Adipocyte (in vitro differentiated cells): ENCODE measurements around the gene STX11.

ENCODE experiments used
- DNase-seq: peaks from one replicate; pipeline ENCODE4 v3.0.0-alpha.2; 2015; ENCODE audit warnings: low read depth
- H3K27me3 ChIP-seq: replicated peaks from 2 replicates; pipeline ENCODE4 v1.7.0; 2013; ENCODE audit warnings: mild to moderate bottlenecking, low read length, moderate library complexity; ENCODE audit not compliant: control insufficient read depth, insufficient read depth
- H3K36me3 ChIP-seq: 2 replicates; pipeline ENCODE4 v1.7.0; 2013; ENCODE audit warnings: low read length, mild to moderate bottlenecking, moderate library complexity; ENCODE audit not compliant: control insufficient read depth, insufficient read depth, severe bottlenecking
- H3K4me1 ChIP-seq: 2 replicates; pipeline ENCODE4 v1.7.0; 2013; ENCODE audit warnings: mild to moderate bottlenecking, low read length, moderate library complexity; ENCODE audit not compliant: control insufficient read depth, insufficient read depth
- H3K4me3 ChIP-seq: 2 replicates; pipeline ENCODE4 v1.7.0; 2013; ENCODE audit warnings: mild to moderate bottlenecking, low read length, moderate library complexity
- H3K9ac ChIP-seq: 2 replicates; pipeline ENCODE4 v1.7.0; 2013; ENCODE audit warnings: mild to moderate bottlenecking, low read length, moderate library complexity
- H3K9me3 ChIP-seq: 2 replicates; pipeline ENCODE4 v1.7.0; 2013; ENCODE audit warnings: mild to moderate bottlenecking, low read length, moderate library complexity; ENCODE audit not compliant: control insufficient read depth

Gene STX11

DNA sequence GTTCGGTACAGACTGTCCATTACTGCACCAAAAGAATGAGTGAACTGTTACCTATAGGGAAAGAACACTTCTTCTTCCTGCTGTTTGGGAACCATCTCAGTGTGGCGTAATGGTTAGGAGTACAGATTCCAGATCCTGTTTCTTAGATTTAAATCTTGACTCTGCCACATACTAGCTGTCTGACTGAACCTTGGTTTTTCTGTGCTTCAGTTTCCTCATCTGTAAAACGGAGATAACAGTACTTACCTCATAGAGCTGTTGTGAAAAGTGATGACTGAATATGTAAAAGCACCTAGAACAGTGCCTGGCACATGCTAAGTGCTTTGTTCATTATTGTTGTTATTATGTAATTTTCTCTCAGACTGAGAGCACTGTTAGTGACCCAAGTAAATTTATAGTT is 39.8 kb downstream of the STX11 start:
- DNase-seq: peak; percentile 7
- H3K27me3 ChIP-seq: no peaks in the 10 kb centered on the region
- H3K4me1 ChIP-seq: peaks cover 8% of the 10 kb centered on the region
- H3K9ac ChIP-seq: no peak overlapping the region
- H3K36me3 ChIP-seq: no peaks in the 10 kb centered on the region
- H3K9me3 ChIP-seq: no peaks in the 10 kb centered on the region
- no peak overlapping the region for H3K4me3 ChIP-seq

DNA sequence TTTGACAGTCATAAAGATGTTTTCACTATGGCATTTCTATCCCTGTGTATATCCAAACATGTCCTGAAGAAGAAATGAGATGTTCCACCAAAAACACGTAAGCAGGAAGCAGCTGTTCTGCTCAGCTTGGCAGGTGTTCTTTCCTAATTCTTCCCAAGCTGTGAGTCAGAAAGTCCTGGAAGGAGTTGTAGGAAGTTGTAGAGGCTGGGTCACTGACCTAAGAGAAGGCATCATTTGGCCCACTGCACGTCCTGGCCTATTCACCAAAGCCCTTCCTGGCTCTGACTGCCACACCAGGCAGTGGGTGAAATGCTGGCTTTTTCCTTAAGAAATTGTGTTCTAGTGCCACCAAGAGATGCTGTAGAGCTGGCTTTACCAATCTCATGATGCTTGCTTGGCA is 40.3 kb downstream of the STX11 start:
- DNase-seq: no peak
- Histone ChIP-seq H3K27me3 (no peaks in the 10 kb centered on the region), H3K9ac (no peak overlapping the region), H3K4me1 (peaks cover 8% of the 10 kb centered on the region), H3K4me3 (no peak overlapping the region), H3K9me3 (no peaks in the 10 kb centered on the region), H3K36me3 (no peaks in the 10 kb centered on the region)

DNA sequence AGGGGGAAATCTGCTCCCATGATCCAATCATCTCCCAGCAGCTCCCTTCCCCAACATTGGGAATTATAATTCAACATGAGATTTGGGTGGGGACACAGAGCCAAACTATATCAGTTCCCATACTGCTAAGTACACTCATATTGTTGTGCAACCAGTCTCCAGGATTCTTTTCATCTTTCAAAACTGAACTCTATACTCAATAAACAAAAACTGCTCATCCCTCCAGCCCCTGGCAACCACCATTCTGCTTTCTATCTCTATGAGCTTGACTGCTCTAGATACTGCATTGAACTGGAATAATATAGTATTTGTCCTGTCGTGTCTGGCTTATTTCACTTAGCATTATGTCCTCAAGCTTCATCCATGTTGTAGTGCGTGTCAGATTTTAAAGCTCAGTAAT is 42.9 kb downstream of the STX11 start:
- peak; percentile 20 for DNase-seq
- Histone ChIP-seq H3K9me3 (no peaks in the 10 kb centered on the region), H3K4me1 (peaks cover 8% of the 10 kb centered on the region), H3K36me3 (no peaks in the 10 kb centered on the region), H3K4me3 (no peak overlapping the region), H3K27me3 (no peaks in the 10 kb centered on the region), H3K9ac (no peak overlapping the region)

DNA sequence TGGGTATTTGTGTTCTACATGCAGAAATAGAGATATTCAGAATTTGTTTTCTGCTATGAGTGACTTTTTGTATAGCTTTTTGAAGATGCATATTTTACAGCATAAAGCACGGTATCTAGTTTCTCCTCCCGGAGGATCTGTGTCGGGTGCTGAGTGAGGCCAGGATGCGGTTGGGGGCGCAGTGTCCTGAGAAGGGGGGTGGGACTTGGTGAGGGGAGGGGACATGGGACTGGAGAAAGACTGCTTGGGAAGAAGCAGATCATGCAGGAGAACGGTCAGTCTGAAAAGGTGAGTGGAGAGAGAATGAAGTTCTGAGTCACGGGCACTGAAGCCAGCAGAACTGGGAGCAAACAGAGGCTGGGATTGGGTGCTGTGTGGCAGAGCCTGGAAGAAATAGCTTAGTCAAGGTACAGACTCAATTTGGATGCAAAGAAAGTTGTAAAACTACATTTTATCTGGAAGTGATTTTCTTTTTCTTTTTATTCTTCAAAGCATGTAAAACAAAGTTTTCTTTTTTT is 44.0 kb downstream of the STX11 start:
- H3K4me3 ChIP-seq: no peak overlapping the region
- H3K36me3 ChIP-seq: no peaks in the 10 kb centered on the region
- no peaks in the 10 kb centered on the region for H3K9me3 ChIP-seq
- H3K9ac ChIP-seq: no peak overlapping the region
- peaks cover 8% of the 10 kb centered on the region for H3K4me1 ChIP-seq
- H3K27me3 ChIP-seq: no peaks in the 10 kb centered on the region
- no peak for DNase-seq

DNA sequence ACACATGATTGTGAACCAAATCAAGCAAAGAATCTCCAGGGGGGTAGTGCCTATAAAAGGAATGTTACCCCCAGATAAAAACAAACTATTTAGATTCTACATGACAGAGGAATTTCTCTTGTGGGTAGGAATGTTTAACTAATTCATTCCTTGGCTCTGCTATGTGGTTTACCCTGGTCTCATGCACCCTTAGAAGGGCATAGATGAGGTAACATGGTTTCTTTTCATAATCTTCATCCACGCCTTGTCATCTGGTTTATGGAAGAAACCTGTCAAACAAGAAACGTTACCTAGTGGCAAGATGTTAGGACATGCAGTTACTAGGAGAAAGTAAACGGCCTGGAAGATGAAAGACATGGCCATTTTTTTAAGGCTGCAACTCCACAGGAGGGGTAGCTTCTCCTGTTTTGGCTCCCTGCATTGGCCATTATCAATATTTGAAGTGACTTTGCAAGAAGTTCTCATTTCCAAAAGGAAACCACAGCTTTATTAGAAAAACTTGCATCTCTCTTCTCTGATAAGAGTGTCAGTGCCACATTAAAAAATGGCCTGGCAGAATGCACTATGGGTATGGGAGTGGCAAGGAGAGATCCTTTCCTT is 45.5 kb downstream of the STX11 start:
- no peak overlapping the region for H3K9ac ChIP-seq
- DNase-seq: peak; percentile 35
- peaks cover under 1% of the 10 kb centered on the region for H3K4me1 ChIP-seq
- H3K4me3 ChIP-seq: no peak overlapping the region
- peaks cover 2% of the 10 kb centered on the region for H3K9me3 ChIP-seq
- no peaks in the 10 kb centered on the region for H3K36me3 ChIP-seq
- no peaks in the 10 kb centered on the region for H3K27me3 ChIP-seq

DNA sequence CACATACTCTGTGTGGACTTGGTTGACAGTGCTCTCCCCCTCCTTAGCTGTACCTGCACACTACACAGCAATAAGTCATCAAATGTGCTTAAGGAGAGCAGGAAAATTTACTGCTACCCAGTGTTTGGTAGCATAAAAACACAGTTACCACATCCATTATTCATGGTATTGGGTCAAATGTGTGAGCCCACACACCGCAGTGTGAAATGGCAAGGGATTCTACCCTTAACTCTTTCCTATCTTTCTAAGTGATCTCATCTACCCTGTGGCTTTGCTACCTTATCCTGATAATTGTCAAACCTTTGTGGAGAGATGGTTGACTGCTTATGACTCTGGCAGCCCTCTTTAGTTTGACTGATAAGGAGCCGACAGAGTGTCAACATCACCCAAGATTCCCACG is 47.6 kb downstream of the STX11 start:
- Histone ChIP-seq H3K4me3 (no peak overlapping the region), H3K9me3 (peaks cover 21% of the 10 kb centered on the region), H3K4me1 (no peaks in the 10 kb centered on the region), H3K27me3 (no peaks in the 10 kb centered on the region), H3K36me3 (no peaks in the 10 kb centered on the region), H3K9ac (no peak overlapping the region)
- no peak for DNase-seq

DNA sequence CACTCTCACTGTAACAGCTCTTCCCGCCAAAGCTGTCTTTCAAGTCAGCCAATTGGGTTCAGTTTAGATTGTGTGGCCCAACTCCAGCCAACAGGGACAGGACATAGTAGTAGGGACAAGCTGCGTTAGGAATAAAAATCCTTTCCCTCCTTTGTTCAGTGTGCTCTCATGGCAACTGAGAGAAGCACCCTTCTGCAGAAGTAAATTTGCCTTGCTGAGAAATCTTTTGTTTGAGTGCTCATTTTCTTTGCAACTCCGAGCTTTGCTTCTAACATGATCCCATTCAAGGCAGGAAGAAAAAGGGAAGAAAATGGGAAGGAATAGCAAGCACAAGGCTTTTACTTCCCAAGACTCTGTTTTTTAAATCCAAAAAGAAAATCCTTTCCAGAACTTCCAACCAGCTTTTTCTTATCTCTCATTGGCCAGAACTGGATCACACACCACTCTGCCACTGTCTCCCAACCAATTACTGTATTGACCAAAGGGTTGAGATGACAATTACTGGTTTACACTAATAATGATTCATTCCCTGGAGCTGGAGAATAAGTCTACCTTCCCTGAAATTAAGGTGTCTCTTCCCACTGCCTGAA is 52.7 kb downstream of the STX11 start:
- Histone ChIP-seq H3K36me3 (no peaks in the 10 kb centered on the region), H3K27me3 (no peaks in the 10 kb centered on the region)
- no peak for DNase-seq

DNA sequence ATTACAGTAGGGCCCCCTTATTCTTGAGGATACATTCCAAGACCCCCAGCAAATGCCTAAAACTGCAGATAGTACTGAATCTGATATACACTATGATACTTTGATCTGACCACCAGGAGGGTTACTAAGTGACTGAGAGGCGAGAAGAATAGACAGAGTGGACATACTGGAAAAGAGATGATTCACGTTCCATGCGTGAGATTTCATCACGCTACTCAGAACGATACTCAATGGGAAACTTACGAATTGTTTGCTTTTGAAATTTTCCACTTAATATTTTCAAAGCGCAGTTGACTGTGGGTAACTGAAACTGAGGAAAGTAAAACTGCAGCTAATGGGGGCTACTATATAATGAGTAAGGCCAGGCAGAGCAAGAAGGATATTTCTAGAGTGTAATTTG is 60.8 kb downstream of the STX11 start:
- H3K9ac ChIP-seq: no peak overlapping the region
- no peak for DNase-seq

More for the DNA sequence above, 52.7 kb downstream of the STX11 start:
- H3K4me1 ChIP-seq: no peaks in the 10 kb centered on the region
- peak overlapping the region; percentile 49 for H3K4me3 ChIP-seq
- no peak overlapping the region for H3K9ac ChIP-seq
- H3K9me3 ChIP-seq: peaks cover 66% of the 10 kb centered on the region

DNA sequence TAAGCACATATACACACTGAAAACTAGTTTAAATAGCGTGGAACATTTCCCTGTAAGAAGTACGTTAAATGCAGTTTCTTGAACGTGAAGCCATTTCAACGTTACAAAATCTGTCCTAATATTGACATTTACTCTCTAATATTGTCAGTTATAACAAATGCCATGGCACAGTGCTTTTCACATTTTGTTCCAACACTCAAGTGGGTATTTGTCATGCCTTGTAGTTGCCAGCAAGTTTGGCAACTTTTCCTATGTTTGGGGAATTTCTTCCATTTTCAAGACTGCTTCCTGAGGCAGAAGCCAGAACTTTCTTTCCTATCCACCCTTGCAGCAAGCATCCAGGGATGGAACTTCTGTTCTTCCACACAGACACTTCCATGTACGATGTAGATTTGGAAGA is 63.0 kb downstream of the STX11 start:
- peaks cover 7% of the 10 kb centered on the region for H3K9me3 ChIP-seq
- H3K36me3 ChIP-seq: no peaks in the 10 kb centered on the region
- no peak overlapping the region for H3K4me3 ChIP-seq
- peaks cover 17% of the 10 kb centered on the region for H3K4me1 ChIP-seq
- no peak for DNase-seq
- H3K9ac ChIP-seq: no peak overlapping the region
- H3K27me3 ChIP-seq: no peaks in the 10 kb centered on the region

More for the DNA sequence above, 60.8 kb downstream of the STX11 start:
- Histone ChIP-seq H3K27me3 (no peaks in the 10 kb centered on the region), H3K9me3 (peaks cover 24% of the 10 kb centered on the region), H3K4me1 (peaks cover 10% of the 10 kb centered on the region), H3K36me3 (no peaks in the 10 kb centered on the region), H3K4me3 (no peak overlapping the region)

DNA sequence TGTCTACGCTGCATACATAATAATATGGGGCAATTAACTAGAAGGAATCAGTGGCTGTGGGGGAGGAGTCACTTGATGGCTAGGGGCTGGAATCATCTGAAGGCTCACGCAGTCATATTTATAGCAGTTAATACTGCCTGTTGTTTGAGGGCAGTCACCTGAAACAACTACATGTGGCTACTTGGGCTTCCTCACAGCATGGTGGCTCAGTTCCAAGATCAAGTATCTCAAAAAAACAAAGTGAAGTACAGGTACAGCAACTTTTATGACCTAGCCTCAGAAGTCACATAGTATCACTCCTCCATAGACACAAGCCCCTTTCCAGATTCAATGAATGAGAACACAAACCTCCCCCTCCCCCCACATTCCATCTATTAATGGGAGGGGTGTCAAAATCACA is 63.7 kb downstream of the STX11 start:
- Histone ChIP-seq H3K4me1 (peaks cover 17% of the 10 kb centered on the region), H3K4me3 (no peak overlapping the region), H3K9me3 (peaks cover 7% of the 10 kb centered on the region), H3K27me3 (no peaks in the 10 kb centered on the region), H3K9ac (no peak overlapping the region), H3K36me3 (no peaks in the 10 kb centered on the region)
- DNase-seq: no peak

DNA sequence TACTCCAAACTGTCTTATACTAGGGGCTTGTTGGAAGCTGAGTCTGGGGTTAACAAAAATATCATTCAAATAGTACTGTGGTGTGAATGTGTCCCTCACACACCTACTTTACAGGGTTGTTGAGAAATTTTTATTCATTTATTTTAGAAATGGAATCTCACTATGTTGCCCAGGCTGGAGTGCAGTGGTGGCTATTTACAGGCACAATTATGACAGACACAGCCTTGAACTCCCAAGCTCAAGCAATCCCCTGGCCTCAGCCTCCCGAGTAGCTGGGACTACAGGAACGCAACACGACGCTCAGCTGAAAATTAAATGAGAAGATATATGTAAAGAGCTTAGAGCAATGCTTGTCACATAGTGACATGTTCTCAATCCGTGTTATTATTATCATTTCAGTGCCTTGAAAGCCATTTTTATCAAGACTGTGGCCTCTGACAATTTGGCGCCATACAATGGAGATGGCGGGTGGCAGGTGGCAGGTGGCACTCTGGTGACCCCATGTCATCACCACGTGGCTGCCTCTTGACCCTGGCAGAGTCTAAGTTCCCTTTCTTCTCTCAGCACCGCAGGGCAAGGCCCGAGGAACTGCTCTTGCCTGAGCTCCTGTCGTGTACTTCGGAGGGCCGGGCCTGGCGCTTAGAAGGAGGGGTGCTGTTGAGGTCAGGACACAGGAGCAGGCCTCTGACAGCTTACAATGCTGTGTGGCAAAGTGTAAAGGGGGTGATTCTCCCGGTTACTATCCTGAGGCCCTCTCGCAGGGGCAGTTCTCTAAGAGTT is 64.5 kb downstream of the STX11 start:
- Histone ChIP-seq H3K27me3 (no peaks in the 10 kb centered on the region), H3K36me3 (no peaks in the 10 kb centered on the region), H3K9ac (peak overlapping the region; percentile 87), H3K9me3 (peaks cover 7% of the 10 kb centered on the region), H3K4me1 (peaks cover 17% of the 10 kb centered on the region), H3K4me3 (peak overlapping the region; percentile 78)
- no peak for DNase-seq
